MV-4-11 (cell line): ENCODE results near the gene NR6A1.

ENCODE experiments used
- DNase-seq: peaks from one replicate; lab custom pipeline; 2025; lab: John Stamatoyannopoulos, UW

NR6A1 gene

DNA sequence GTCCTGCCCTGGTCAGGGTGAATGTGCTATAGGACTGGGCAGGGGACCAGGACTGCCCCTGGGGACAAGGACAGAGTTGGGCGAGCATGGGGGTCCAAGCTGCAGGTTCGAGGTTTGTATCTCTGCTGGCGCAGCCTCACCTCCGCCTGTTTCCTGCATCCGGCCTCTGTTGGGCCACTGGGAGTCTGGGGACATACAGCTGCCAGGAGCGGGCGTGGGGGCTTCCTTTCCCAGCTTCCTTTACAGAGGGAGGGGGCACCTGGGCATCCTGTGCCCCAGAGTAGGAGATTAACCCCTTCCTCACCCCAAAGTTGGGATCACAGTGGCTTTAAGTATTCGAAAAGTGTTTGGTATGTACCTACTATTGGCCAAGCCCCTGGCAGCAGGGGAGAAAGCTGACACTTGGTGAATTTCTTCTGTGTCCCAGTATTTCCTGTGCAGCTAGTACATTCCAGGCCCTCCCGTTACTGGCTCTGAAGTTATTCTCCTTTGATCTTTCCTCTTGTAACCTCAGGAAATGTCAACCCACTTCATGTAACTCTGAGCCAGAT, 24.8 kb upstream of the NR6A1 start:
- DNase-seq = no peak

DNA sequence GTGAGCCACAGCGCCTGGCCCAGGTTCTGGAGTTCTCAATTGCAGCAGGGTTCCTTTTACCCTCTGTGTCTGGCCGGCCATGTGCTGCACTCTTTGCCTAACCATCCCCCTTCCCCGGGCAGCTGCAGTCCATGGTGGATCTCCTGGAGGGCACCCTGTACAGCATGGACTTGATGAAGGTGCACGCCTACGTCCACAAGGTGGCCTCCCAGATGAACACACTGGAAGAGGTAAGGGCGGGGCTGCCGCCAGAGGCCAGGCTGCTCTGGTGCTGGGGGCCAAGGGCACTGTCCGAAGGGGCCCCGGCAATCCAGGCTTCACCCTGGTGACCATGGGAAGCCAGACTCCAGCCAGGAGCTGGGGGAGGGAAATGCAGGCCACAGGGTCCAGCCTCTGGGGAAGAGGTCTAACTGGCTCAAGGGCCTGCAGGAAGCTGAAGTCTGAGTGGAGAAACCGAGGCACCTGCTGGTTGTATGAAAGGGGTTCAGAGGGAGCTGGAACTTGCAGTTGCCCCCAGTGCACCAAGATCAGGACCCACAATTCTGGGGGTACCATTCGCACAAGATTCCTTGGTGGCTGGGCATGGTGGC, 23.9 kb upstream of the NR6A1 start:
- no peak for DNase-seq

DNA sequence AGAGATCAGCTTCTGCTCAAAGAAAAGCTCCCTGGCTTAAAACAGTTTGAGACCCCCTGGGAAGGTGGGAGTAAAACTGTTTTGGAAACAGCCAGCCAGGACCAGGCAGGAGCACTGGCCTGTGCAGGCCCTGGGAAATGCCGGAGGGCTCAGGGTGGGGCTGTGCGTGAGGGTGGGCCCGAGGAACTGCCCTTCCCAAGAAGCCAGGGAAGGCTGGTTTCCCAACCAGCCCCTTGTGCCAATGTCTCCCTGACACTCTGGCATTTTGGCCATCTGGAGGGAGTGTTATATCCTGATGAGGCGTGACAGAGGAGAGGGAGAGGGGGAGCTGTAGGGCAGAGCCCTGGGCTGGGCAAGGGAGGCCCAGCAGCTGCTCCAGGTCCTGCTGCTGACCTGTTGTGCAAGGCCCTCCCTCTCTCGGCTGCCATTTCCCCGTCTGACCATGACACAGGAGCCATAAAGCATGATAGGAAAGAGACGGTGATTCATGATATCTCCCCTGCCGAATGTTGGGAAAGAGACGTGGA, 22.0 kb upstream of the NR6A1 start:
- no peak for DNase-seq

GRCh38 chr9:124792257-124793014, 21.3 kb upstream of the NR6A1 start:
- DNase-seq = no peak

GRCh38 chr9:124790801-124791505, 19.8 kb upstream of the NR6A1 start:
- DNase-seq = no peak

- DNase-seq = no peak
These were observed 19.2 kb upstream of the NR6A1 start for GRCh38 chr9:124790301-124790700.

DNA sequence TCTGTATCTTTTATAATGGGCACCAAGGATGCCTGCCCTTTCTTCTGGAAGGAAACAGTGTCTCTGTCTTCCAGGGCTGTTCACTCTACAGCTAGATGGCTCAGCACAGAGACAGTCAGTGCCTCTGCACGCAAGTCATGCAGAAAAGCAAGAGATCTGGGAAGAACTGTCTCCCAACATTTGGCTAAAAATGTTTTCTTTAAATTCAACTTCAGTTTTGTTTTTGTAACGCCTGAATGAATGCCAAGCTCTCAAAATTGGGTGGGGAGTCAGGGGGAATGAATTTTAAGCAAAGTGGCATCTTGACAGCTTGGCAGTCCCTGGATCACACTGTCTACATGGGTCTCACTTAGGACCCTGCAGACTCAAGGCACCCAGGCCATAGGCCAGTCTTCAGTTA, 18.4 kb upstream of the NR6A1 start:
- no peak for DNase-seq

GRCh38 chr9:124788542-124789217, 17.6 kb upstream of the NR6A1 start:
- DNase-seq = no peak

GRCh38 chr9:124786881-124787573, 15.9 kb upstream of the NR6A1 start:
- no peak for DNase-seq

GRCh38 chr9:124784509-124784908, 13.4 kb upstream of the NR6A1 start:
- DNase-seq = peak; percentile 95

GRCh38 chr9:124783830-124784229, 12.7 kb upstream of the NR6A1 start:
- no peak for DNase-seq

DNA sequence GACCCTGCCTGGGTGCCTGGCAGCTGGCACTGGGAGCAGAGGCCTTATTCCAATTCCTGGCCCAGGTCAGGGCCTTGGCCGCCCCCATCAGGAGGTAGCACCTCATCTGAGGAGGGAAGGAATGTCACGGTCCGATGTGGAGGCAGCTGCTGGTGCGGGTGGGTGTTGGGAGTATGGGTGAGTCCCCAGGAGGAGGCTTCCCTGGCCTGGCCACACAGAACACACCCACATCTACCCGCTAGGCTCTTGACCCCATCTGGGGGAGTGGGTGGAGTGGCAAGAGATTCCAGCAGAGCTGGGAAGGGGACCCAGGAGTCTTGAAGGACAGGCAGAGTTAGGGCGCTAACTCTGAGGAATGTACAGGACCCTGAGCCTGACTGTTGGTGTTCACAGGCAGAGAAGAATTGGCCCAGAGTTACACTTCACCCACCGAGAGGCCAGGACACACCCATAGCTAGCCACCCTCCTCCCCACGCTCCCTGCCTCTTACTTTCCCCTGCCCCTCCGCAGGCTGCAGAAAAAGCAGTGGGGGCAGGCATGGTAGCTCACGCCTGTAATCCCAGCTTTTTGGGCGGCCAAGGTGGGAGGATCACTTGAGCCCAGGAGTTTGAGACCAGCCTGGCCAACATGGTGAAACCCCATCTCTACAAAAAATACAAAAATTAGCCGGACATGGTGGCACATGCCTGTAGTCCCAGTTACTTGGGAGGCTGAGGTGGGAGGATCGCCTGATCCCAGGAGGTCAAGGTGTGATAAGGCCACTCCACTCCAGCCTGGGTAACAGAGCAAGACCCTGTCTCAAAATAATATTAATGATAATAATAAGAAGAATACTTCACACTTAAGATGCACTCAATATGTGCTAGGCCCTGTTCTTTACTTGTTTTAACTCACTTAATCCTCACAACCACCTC, 11.8 kb upstream of the NR6A1 start:
- DNase-seq = no peak

GRCh38 chr9:124781967-124782660, 11.0 kb upstream of the NR6A1 start:
- DNase-seq = no peak

GRCh38 chr9:124780757-124781151, 9.6 kb upstream of the NR6A1 start:
- no peak for DNase-seq

- no peak for DNase-seq
These were observed 9.1 kb upstream of the NR6A1 start for GRCh38 chr9:124780060-124780756.

DNA sequence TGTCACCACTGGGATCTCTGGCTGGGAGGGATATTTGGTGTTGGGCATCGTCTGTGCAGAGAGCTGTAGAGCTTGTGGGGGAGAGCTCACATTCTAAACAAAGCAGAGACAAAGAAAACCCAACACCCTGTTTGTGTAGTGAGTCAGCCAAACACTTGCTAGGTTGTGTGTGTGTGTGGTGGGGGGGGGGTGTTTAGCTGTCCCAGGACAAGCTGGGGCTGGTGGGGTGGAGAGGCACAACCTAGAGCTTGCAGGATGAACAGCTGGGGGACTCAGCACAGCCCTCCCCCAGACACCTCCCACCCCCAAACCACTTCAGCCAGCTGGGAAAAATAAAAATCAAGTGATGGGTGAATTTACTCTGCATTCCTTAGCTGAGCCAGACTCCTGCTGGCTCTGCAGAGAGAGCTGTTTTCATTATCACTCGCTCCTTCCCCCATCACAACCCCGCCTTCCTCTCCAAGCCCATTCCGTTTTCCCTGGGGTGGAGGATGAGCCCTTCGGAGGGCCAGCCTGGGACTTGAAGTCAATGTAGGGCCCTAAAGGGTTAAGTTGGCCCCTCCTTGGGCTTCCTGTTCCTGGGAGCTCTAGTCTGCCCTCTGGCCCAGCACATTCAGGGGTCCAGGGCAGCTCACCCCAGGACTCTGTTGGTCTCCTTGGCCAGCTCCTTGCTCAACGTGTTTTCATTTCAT, 8.4 kb upstream of the NR6A1 start:
- no peak for DNase-seq

GRCh38 chr9:124778575-124779367, 7.7 kb upstream of the NR6A1 start:
- no peak for DNase-seq
